Posterior cingulate gyrus (tissue), 11 donors: Measurements from ENCODE around the gene AFAP1.

Source experiments
- DNase-seq, 10 donors: peaks; one replicate each; pipeline versions ENCODE4 v3.0.0 to v3.0.0-alpha.2; 2020 to 2021; ENCODE audit warnings: mixed read lengths in 3 of 10
- intact Hi-C: fragments of 100-400 bp; cut with DNase I; formaldehyde crosslinking; loops from one replicate; pipeline ENCODE4 v1.15.1; 2023

AFAP1 gene

GRCh38 chr4:7873881-7874280 lies 65.8 kb downstream of the AFAP1 start:
- intact Hi-C loops = no loop called here
- DNase-seq = no peak

GRCh38 chr4:7872264-7872771 lies 67.3 kb downstream of the AFAP1 start:
- DNase-seq = peak in 5 of 10 donors; percentile 41 to 83 (median 47)
- intact Hi-C loops = no loop called here

GRCh38 chr4:7871356-7871755 lies 68.3 kb downstream of the AFAP1 start:
- intact Hi-C loops = no loop called here
- DNase-seq = peak in 1 of 10 donors; percentile 59

GRCh38 chr4:7868892-7869471 lies 70.7 kb downstream of the AFAP1 start:
- intact Hi-C loops = no loop called here
- DNase-seq = no peak

- no peak for DNase-seq
- intact Hi-C loops = no loop called here
Observed at GRCh38 chr4:7868436-7868775, 71.3 kb downstream of the AFAP1 start.

- peak in 1 of 10 donors; percentile 47 for DNase-seq
- intact Hi-C loops = no loop called here
Observed at GRCh38 chr4:7867701-7868435, 71.8 kb downstream of the AFAP1 start.

- intact Hi-C loops = no loop called here
- no peak for DNase-seq
Observed at GRCh38 chr4:7867191-7867590, 72.5 kb downstream of the AFAP1 start.

- DNase-seq = no peak
- intact Hi-C loops = no loop called here
Observed at GRCh38 chr4:7865533-7865932, 74.1 kb downstream of the AFAP1 start.

- intact Hi-C loops = no loop called here
- DNase-seq = no peak
Observed at GRCh38 chr4:7864685-7865084, 75.0 kb downstream of the AFAP1 start.

- DNase-seq = no peak
- intact Hi-C loops = no loop called here
Observed at GRCh38 chr4:7863911-7864681, 75.6 kb downstream of the AFAP1 start.

- no peak for DNase-seq
- intact Hi-C loops = no loop called here
Observed at GRCh38 chr4:7862561-7863192, 77.0 kb downstream of the AFAP1 start.

- DNase-seq = no peak
Observed at GRCh38 chr4:7861440-7861881, 78.2 kb downstream of the AFAP1 start.

GRCh38 chr4:7860600-7861163 lies 79.0 kb downstream of the AFAP1 start:
- intact Hi-C loops = no loop called here
- DNase-seq = peak in 1 of 10 donors; percentile 84

More at GRCh38 chr4:7861440-7861881, 78.2 kb downstream of the AFAP1 start:
- intact Hi-C loops = no loop called here

GRCh38 chr4:7859326-7859725 lies 80.3 kb downstream of the AFAP1 start:
- intact Hi-C loops = no loop called here
- DNase-seq = no peak

GRCh38 chr4:7858498-7858897 lies 81.2 kb downstream of the AFAP1 start:
- no peak for DNase-seq
- intact Hi-C loops = no loop called here

- DNase-seq = no peak
- intact Hi-C loops = no loop called here
Observed at GRCh38 chr4:7857993-7858392, 81.7 kb downstream of the AFAP1 start.

GRCh38 chr4:7857238-7857701 lies 82.4 kb downstream of the AFAP1 start:
- DNase-seq = peak in 1 of 10 donors; percentile 66
- intact Hi-C loops = no loop called here

- peak in 1 of 10 donors; percentile 69 for DNase-seq
- intact Hi-C loops = no loop called here
Observed at GRCh38 chr4:7855731-7856130, 83.9 kb downstream of the AFAP1 start.

- DNase-seq = no peak
- intact Hi-C loops = no loop called here
Observed at GRCh38 chr4:7854697-7855370, 84.8 kb downstream of the AFAP1 start.

GRCh38 chr4:7854216-7854615 lies 85.4 kb downstream of the AFAP1 start:
- intact Hi-C loops = no loop called here
- peak in 1 of 10 donors; percentile 69 for DNase-seq
